D341Med (cell line): ENCODE measurements around the gene TLL2.
"Not testable (repeated sequence)": the region's sequence is repeated elsewhere in the genome, so short reads cannot be mapped to it uniquely, and the experiment has no call there.

Experiments used
- DNase-seq: peaks from one replicate; pipeline ENCODE4 v3.0.0; 2012; ENCODE audit warnings: low spot score

The TLL2 gene

GRCh38 chr10:96513698-96514561 is at the start of gene TLL2:
Gene TLL2 (minus strand): TSS chr10:96513926. CDS start chr10:96513685, 241 bp downstream.
- DNase-seq: peak; percentile 85

- DNase-seq: no peak
Observed at GRCh38 chr10:96560966-96561887, 47.5 kb upstream of the TLL2 start.

GRCh38 chr10:96560489-96560888 is 46.8 kb upstream of the TLL2 start:
- no peak for DNase-seq

- peak; percentile 22 for DNase-seq
Observed at GRCh38 chr10:96556003-96556402, 42.3 kb upstream of the TLL2 start.

- no peak for DNase-seq
Observed at GRCh38 chr10:96555330-96555729, 41.6 kb upstream of the TLL2 start.

- DNase-seq: no peak
Observed at GRCh38 chr10:96548589-96548988, 34.9 kb upstream of the TLL2 start.

- DNase-seq: not testable (repeated sequence)
Observed at GRCh38 chr10:96545558-96545957, 31.8 kb upstream of the TLL2 start.

- peak; percentile 10 for DNase-seq
Observed at GRCh38 chr10:96541921-96542320, 28.2 kb upstream of the TLL2 start.

GRCh38 chr10:96540240-96540639 is 26.5 kb upstream of the TLL2 start:
- DNase-seq: no peak

GRCh38 chr10:96538683-96539082 is 25.0 kb upstream of the TLL2 start:
- no peak for DNase-seq

GRCh38 chr10:96536129-96536528 is 22.4 kb upstream of the TLL2 start:
- DNase-seq: no peak

GRCh38 chr10:96532523-96532922 is 18.8 kb upstream of the TLL2 start:
- no peak for DNase-seq

- no peak for DNase-seq
Observed at GRCh38 chr10:96529634-96530279, 16.0 kb upstream of the TLL2 start.

GRCh38 chr10:96524741-96525140 is 11.0 kb upstream of the TLL2 start:
- no peak for DNase-seq

GRCh38 chr10:96517284-96517683 is 3.6 kb upstream of the TLL2 start:
- no peak for DNase-seq

- no peak for DNase-seq
Observed at GRCh38 chr10:96516337-96516736, 2.6 kb upstream of the TLL2 start.

GRCh38 chr10:96513305-96513697 is 425 bp downstream of the TLL2 start:
- no peak for DNase-seq

- peak; percentile 41 for DNase-seq
Observed at GRCh38 chr10:96512524-96513304, 1.0 kb downstream of the TLL2 start.

GRCh38 chr10:96511044-96511945 is 2.4 kb downstream of the TLL2 start:
- DNase-seq: peak; percentile 57

GRCh38 chr10:96509017-96509641 is 4.6 kb downstream of the TLL2 start:
- no peak for DNase-seq
